AG09309 (cell line): ENCODE results near the gene ABCC6.
"Not testable (repeated sequence)": the region's sequence is repeated elsewhere in the genome, so short reads cannot be mapped to it uniquely, and the experiment has no call there.

ENCODE experiments used
- DNase-seq: peaks from one replicate; pipeline ENCODE4 v3.0.0-alpha.2; 2010; ENCODE audit warnings: low read depth
- H3K4me3 ChIP-seq: 2 replicates; pipeline ENCODE4 v1.5.1; 2011; ENCODE audit warnings: mild to moderate bottlenecking, low read depth, low read length, moderate library complexity; ENCODE audit not compliant: control insufficient read depth
- CTCF ChIP-seq: IDR thresholded peaks from 2 replicates; pipeline ENCODE4 v1.5.1; 2011; ENCODE audit warnings: mild to moderate bottlenecking, low read depth, low read length, inconsistent platforms; ENCODE audit not compliant: insufficient read depth, control insufficient read depth; ENCODE audit errors: missing control alignments

The ABCC6 gene

DNA sequence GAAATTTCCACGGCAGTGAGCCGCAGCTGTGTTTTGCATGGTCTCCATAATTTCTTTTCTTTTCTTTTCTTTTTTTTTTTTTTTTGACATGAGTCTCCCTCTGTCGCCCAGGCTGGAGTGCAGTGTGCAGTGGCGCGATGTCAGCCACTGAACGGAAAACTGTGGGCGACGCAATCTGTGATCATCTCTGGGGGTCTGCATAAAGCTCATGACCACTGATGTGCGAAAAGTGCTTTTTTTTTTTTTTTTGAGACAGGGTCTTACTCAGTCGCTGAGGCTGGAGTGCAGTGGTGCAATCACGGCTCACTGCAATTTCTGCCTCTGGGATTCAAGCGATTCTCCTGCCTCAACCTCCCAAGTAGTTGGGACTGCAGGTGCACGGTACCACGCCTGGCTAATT lies 117.6 kb downstream of the ABCC6 start:
- H3K4me3 ChIP-seq = no peak overlapping the region
- TF ChIP-seq CTCF = no peak
- DNase-seq = no peak

- H3K4me3 ChIP-seq, DNase-seq: not testable (repeated sequence)
Measured at GRCh38 chr16:16104804-16105141, 118.5 kb downstream of the ABCC6 start.

DNA sequence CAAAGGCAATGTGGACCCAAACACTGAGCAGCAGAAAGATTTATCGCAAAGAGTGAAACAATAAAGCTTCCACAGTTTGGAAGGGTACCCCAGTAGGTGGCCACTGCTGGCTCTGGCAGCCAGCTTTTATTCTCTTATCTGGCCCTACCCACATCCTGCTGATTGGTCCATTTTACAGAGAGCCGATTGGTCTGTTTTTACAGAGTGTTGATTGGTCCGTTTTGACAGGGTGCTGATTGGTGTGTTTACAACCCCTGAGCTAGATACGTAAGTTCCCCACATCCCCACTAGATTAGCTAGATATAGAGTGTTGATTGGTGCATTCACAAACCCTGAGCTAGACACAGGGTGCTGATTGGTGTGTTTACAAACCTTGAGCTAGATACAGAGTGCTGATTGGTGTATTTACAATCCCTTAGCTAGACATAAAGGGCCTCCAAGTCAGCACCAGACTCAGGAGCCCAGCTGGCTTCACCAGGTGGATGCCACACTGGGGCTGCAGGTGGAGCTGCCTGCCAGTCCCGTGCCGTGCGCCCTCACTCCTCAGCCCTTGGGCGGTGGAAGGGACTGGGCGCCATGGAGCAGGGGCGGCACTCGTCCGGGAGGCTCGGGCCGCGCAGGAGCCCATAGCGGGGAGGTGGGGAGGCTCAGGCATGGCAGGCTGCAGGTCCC lies 119.0 kb downstream of the ABCC6 start:
- H3K4me3 ChIP-seq, DNase-seq: not testable (repeated sequence)

DNA sequence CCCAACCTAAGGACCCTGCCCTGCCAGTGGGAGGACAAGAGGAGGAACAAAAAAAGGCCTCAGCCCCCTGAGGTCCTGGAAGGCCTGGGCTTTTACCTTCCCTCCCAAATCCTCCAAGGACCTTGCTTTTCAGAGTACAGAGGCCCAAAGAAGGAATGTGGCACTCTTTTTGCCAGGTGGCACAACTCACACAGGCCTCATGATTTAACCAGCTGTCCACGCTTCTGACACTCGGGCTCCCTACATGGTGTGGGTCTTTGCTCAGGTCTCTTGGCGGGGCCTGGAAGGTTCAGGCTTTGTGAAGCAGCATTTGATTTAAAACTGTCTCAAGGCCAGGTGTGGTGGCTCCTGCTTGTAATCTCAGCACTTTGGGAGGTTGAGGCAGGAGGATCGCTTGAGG lies 120.6 kb downstream of the ABCC6 start:
- H3K4me3 ChIP-seq = no peak overlapping the region
- no peak for TF ChIP-seq CTCF
- DNase-seq = no peak

DNA sequence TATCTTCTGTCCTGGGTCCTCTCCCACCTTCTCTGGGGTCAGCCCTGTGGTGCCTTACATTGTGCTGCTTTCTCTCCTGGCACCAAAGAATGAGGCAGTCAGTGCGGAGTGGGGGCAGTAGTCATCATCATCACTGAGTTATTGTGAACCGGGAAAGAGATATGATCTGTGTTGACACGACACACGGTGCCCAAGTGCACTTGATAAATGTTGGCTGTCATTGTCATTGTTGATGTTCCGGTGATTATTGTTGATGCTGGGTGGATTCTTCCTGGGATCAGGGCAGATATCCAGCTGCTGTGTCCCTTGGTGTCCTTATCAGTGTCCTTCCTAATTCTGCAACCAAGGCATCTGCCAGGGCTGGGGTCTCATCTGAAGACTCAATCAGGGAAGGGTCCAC lies 121.7 kb downstream of the ABCC6 start:
- no peak overlapping the region for H3K4me3 ChIP-seq
- no peak for TF ChIP-seq CTCF
- DNase-seq = no peak

DNA sequence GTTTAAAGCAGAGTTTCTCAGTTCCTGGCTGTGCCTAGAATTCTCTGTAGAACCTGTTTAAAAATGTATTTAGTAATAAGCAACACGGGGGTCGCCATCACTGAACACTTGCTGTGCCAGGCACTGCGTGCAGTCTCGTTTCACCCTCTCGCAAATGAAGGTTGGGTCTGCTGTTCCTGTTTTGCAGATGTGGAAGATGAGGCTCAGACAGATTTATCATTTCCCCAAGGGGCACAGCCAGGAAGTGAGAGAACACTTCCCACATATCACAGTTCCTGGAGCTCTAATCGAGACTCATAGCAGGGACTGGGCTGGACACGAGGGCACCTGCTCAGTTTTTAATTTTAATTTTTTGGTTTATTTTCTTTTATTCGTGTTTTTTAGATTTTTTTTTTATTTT lies 122.7 kb downstream of the ABCC6 start:
- no peak for DNase-seq
- no peak for TF ChIP-seq CTCF
- H3K4me3 ChIP-seq = no peak overlapping the region

DNA sequence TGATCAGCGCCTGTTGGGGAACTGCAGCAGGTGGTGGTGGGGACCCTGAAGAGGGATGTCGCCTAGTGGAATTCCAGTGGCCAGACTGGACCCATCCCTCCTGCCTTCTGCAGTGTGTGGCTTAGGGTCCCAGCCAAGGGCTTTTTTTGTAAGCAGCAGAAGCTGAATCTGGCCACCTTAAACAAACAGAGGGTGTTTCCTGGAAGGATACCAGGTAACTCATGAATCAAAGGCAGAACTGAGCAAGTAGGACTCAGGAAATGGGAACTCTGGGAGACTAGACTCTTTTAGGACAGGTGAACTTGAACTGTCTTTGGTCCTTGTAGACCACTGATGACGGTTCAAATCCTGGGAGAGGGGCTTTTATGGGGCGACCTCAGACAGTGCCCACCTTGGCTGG lies 124.0 kb downstream of the ABCC6 start:
- TF ChIP-seq CTCF = no peak

More for the DNA sequence above, 124.0 kb downstream of the ABCC6 start:
- H3K4me3 ChIP-seq = no peak overlapping the region
- no peak for DNase-seq
